Erythroblast (primary cell): Measurements from ENCODE around the gene PDGFD.
"Not testable (repeated sequence)": the region's sequence is repeated elsewhere in the genome, so short reads cannot be mapped to it uniquely, and the experiment has no call there.

Experiments used
- DNase-seq, 2 experiments: peaks; one replicate each; lab custom pipeline; 2025; lab: John Stamatoyannopoulos, UW
- GATA1 ChIP-seq: IDR thresholded peaks from 2 replicates; pipeline ENCODE4 v1.6.1; 2011; ENCODE audit warnings: low read depth, mild to moderate bottlenecking, control low read depth, low read length, moderate library complexity
- POLR2A ChIP-seq: IDR thresholded peaks from 2 replicates; pipeline ENCODE4 v1.6.1; 2011; ENCODE audit warnings: mild to moderate bottlenecking, low read length

PDGFD gene

DNA sequence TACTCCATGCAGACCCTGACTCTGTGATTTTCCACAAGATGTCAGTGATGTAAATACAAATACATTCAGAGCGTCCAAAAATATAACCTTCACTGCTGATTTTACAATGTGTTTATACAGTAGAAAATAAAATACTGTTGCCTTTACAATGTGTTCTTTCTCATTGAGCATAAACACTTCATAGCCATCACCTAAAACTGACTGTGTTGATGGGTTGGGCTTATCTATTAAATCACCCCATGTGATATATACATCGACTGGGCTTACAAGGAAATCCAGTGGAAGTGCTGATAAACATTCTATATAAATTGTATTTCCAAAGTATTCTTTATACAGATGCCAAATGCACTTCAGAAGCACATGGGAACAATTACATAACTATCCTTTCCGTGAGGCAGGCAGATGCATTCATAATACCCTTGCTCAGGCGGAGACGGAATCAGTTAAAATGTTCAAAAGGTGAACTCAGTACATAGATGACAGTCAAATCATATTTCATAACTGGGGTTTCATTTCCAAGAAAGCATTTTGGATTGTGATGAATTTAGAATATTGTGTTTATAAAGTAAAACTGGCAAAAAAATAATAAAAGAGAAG lies 99.8 kb downstream of the PDGFD start:
- no peak for DNase-seq
- TF ChIP-seq POLR2A: no peak
- no peak for TF ChIP-seq GATA1

DNA sequence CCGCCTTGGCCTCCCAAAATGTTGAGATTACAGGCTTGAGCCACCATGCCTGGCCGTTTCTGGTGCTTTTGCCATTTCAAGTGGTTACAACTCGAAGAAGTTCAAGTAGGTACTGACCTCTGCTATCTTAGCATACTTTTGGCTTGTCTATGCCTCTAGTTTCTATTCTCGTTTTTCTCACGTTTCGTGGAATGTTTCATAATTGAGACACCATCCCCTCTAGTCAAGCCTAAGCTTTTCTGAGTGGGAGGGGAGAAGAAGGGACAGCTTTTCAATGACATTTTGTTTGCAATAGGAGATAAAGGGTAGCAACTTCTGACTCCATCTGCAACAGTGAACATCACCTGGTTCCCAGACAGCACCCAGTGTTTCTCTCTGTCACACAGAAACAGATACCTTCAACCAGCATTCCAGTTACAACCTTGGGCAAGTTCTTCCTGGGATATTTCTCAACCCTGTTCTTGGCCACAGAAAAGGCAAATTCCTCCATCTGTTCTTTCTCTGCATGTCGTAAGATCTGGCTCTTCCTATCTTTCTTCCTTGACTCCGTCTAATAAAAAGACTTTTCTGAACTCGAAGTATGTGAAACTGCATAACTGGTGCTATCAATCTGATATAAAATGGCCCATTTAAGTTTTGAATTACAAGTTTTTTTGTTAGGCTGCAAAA lies 102.0 kb downstream of the PDGFD start:
- TF ChIP-seq POLR2A (no peak), GATA1 (no peak)
- no peak for DNase-seq

DNA sequence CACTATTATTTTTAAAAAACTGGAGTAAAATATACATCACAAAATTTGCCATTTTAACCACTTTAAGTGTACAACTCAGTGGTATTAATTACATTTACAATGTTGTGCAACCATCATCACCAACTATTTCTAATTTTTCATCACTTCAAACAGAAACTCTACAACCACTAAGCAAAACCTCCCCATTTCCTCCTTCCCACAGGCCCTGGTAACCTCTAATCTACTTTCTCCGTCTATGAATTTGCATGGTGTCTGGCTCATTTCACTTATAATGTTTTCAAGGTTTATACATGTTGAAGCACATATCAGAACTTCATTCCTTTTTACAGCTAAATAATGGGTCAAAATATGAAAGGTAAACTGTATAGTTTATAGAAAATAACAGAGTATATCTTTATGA lies 103.1 kb downstream of the PDGFD start:
- no peak for DNase-seq
- no peak for TF ChIP-seq GATA1
- no peak for TF ChIP-seq POLR2A

DNA sequence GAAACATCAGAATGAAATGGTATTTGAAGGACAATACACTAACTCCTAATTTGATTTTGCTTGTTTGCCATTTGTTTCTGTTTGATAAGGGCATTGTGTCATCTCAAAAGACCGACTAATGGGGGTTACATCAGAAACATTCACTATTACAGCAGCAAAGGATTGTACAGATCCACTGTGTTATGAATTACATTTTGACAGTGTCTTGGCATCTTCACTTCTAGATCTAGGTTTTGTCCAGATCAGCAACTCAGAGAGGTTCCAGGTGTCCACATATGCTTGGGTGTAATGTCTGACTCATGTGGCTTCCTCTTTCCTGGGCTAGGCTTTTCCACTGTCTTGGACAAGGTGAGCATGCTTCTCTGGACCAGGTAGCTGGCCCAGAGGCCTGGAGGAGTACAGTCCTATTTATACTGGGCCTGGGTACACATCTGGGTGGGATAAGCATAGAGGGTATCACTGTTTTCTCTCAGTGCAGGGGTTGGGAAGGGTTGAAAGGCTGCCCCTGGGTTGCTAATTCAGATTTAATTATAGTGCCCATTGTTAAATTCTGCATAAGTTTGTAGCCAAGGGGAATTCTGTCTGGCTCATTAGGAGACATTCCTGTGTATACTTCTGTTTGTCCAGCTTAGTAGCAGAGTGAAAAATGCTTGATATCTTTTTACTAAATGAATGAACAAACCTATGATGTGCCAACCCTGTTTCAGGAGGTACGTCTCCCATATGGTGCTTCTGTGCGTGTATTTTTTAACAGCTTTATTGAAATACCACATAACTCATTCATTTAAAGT lies 103.7 kb downstream of the PDGFD start:
- DNase-seq: no peak
- TF ChIP-seq POLR2A (no peak), GATA1 (no peak)

DNA sequence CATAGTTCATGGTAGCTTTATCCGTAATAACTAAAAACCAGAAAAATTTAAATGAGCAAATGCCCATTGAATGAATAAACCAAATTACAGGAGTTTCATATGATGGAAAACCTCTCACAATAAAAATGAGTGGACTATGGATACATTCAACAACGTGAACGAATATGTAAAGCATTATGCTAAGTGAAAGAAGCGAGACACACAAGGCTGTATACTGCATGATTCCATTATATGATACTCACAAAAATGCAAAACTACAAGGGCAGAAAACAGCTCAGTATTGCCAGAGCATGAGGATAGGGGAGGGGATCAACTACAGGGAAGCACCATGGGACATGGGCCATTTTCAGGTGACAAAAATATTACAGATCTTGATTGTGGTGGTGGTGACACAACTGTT lies 105.3 kb downstream of the PDGFD start:
- DNase-seq: no peak
- TF ChIP-seq GATA1 (no peak), POLR2A (no peak)

DNA sequence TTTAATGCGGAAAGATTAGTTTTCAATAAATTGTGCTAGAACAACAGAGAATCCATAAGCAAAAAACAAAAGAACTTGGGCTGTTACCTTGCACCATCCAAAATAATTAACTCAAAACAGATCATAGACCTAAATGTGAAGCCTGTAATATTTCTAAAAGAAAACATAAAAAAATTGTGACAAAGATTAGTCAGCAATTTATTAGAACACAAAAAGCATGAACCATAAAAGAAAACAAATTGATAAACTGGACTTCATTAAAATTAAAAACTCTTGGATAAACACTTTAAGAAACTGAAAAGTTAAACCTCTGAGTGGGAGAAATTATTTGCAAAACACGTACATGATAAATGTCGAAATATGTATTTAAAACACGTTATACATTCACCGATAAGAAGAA lies 106.0 kb downstream of the PDGFD start:
- DNase-seq: no peak
- TF ChIP-seq POLR2A (no peak), GATA1 (no peak)

DNA sequence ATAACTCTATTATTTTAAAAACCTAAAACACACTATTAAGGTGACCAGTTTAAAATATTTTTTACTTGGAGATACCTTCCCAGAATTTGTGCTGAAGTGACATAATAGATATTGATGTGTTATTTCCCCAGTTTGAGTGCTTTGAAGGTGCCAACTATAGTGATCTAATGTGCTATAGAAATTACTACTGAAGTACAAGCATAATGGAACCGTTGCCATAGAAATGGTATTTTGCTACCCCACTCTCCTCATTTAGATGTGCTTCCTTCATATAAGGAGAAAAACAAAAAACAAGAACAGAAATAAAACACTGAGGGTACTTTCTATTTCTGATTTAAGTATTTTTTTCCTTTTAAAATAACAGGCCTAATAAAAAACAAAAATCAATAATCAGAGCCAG lies 108.4 kb downstream of the PDGFD start:
- TF ChIP-seq POLR2A (no peak), GATA1 (no peak)
- no peak for DNase-seq

DNA sequence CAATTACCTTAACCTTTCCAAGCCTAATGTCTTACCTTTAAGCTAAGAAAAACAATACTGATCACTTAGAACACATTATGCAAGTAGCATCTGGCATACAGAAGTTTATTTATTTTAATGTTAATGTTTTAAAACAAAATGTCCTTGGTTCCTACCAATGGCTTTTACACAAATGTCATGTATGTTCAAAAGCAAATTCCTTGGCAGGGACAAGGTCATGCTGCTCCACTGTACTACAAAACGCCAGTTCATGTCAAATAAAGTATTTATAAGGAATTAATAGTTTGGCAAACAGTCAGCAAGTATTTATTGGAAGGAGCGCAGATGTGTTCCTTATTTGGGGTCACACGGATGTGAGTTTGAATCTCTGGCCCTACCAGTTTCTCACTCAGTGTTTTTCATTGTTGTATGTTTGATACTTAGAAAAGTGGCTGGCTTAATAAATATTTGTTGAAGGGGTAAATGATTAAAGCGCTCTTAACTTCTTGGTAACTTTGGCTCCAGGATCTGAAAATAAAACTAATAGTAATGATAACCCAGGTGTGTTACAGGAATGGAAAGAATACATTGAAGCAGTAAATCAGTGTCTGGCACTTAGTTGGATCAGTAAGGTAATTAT lies 108.9 kb downstream of the PDGFD start:
- TF ChIP-seq POLR2A (no peak), GATA1 (no peak)
- no peak for DNase-seq

DNA sequence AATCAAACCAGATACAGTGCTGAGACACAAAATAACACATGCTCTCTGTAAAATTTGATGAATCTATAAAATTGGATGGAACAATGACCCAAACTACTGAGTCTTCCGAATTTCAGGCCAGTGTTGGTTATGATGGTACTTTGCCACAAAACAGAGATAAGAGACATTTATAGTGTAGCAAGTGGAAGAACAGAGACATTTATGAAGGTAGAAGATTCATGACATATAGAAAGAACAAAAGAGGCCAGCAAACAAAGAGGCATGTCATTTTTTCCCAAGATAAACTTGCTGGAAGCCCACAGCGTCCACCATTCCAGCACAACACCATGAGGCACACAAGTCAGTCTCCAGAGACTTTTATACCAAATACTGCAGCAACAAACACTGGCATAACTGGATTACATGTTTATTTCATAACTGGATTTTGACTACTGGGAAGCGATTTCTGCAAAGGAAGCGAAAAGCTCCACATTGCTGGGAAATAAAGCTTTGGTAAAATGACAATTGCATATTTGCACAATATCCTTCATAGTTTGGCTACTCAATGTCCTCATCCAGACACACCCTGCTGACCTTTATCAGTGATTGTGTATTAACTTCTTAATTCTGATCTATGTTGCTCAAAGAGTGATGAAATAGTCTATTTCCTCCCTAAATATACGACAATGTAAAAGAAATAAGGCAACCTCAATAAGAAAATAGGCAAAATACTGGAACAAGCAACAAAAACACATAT lies 110.0 kb downstream of the PDGFD start:
- DNase-seq: no peak

DNA sequence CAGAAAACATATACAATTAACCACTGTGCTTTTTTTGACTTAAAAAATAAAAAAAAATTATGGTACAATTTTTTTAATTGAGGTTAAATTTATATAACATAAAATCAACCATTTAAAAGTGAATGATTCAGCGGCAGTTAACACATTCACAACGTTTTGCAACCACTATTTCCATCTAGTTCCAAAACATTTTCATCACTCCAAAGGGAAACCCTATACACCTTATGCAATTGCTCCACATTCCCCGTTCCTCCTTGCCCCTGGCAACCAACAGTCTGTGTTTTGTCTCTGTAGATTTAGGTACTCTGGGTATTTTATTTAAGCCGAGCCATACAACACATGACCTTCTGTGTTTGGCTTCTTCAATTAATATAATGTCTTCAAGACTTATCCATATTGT lies 112.2 kb downstream of the PDGFD start:
- DNase-seq: no peak
- TF ChIP-seq GATA1 (no peak), POLR2A (no peak)

More for the DNA sequence above, 110.0 kb downstream of the PDGFD start:
- no peak for TF ChIP-seq POLR2A
- no peak for TF ChIP-seq GATA1

DNA sequence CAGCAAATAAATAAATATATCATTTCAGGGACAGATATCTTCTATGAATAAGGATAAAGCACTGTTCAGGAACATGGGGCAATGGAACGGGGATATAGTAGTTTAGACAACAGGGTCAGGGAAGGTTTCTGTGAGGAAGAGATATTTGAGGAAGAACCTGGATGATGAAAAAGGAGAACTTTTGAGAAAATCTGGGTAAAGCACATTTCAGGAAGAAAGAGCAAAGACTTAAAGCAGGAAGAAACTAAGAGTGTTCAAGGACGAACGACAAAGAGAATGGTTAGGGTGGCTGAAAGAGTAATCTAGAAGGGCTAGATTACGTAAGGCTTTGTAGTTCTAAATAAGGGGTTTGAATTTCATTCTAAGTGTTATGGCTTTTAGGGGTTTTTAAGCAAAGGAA lies 114.8 kb downstream of the PDGFD start:
- TF ChIP-seq POLR2A (no peak), GATA1 (no peak)

DNA sequence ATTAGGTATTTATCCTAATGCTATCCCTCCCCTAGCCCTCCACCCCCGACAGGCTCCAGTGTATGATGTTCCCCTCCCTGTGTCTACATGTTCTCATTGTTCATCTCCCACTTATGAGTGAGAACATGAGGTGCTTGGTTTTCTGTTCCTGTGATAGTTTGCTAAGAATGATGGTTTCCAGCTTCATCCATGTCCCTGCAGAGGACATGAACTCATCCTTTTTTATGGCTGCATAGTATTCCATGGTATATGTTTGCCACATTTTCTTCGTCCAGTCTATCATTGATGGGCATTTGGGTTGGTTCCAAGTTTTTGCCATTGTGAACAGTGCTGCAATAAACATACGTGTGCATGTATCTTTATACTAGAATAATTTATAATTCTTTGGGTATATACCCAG lies 117.1 kb downstream of the PDGFD start:
- DNase-seq: not testable (repeated sequence)

More for the DNA sequence above, 114.8 kb downstream of the PDGFD start:
- no peak for DNase-seq

DNA sequence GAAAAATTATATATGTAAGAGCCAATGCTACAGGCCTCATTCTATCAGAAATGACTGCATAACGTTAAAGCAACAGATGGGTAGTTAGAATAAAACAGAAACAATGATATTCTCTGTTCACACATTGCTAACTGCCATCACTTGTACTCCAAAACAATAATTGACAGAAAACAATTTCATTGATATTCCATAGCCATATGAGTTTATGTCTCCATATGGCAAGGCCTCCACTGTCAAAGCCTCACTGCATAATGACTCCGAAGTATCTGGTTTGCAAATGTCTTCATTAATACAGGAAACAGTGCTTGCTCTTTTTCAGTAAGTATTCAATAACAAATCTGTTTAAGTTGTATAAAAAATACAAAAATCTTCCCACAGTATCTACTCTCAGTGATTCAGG lies 117.6 kb downstream of the PDGFD start:
- TF ChIP-seq GATA1 (no peak), POLR2A (no peak)
- DNase-seq: no peak
